HFF-Myc (cell line): ENCODE data around the gene RUNDC3A.

Source experiments
- DNase-seq: peaks from one replicate; pipeline ENCODE4 v3.0.0-alpha.2; 2011; ENCODE audit warnings: low read depth; ENCODE audit errors: extremely low read depth
- H3K4me3 ChIP-seq: replicated peaks from 2 replicates; pipeline ENCODE4 v1.5.1; 2011; ENCODE audit warnings: low read depth, mild to moderate bottlenecking, control low read depth, low read length
- TF ChIP-seq, protein P1 (sequence below): IDR thresholded peaks from 2 replicates; pipeline ENCODE4 v1.5.1; 2012; ENCODE audit warnings: mild to moderate bottlenecking, low read depth, low read length, control low read depth; ENCODE audit errors: missing control alignments

The RUNDC3A gene

DNA sequence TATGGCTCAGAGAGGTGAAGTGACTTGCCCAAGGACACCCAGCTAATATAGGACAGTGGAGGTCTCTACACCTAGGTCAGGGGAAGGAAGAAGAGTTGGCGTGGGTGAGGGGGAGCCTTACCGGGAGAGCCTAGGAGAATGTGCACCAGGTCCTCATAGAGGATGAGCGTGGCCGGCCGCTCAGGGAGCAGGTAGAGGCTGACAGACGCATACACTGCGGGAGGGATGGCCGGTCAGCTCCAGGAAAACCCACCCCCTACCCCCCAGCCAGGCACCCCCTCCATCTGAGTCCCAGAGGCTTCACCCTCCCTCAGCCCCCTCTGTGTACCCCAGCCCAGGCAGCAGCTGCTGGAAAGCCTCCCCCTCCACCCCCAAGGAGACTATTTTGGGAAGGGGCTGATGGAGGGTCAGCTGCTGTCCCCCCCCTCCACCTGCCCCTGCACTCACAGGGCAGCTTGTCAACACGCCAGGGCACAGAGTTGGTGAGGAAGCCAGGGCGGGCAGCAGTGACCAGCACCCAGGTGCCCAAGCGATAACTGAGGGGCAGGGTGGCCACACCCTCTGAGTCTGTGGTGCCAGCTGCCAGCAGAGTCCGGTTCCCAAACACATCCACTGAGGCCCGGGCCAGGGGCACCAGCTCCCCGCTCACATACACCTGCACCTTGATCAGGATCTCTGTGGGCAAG is 51.2 kb downstream of the RUNDC3A start:
- H3K4me3 ChIP-seq, result no peak overlapping the region
- no peak for DNase-seq
- TF ChIP-seq, protein P1, sequence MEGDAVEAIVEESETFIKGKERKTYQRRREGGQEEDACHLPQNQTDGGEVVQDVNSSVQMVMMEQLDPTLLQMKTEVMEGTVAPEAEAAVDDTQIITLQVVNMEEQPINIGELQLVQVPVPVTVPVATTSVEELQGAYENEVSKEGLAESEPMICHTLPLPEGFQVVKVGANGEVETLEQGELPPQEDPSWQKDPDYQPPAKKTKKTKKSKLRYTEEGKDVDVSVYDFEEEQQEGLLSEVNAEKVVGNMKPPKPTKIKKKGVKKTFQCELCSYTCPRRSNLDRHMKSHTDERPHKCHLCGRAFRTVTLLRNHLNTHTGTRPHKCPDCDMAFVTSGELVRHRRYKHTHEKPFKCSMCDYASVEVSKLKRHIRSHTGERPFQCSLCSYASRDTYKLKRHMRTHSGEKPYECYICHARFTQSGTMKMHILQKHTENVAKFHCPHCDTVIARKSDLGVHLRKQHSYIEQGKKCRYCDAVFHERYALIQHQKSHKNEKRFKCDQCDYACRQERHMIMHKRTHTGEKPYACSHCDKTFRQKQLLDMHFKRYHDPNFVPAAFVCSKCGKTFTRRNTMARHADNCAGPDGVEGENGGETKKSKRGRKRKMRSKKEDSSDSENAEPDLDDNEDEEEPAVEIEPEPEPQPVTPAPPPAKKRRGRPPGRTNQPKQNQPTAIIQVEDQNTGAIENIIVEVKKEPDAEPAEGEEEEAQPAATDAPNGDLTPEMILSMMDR, result no peak

DNA sequence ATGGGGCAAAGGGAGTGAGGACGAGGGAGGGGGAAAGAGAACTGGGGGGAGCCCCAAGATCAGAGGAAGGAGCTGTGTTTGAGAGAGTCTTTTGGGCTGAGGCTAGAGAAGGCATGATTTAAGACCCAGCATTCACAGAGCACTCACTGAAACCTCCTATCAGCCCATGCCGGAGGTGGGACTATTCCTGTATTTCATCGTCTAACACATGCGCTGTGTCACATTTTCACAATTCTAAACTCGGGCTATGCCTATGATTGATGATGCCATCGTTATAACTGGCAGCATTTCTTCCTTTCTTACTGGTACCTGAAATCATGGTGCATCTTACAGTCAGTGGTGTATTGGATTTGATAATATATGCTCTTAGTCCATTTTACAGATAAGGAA is 51.7 kb downstream of the RUNDC3A start:
- H3K4me3 ChIP-seq, result no peak overlapping the region
- no peak for DNase-seq
- TF ChIP-seq, protein P1, result no peak

DNA sequence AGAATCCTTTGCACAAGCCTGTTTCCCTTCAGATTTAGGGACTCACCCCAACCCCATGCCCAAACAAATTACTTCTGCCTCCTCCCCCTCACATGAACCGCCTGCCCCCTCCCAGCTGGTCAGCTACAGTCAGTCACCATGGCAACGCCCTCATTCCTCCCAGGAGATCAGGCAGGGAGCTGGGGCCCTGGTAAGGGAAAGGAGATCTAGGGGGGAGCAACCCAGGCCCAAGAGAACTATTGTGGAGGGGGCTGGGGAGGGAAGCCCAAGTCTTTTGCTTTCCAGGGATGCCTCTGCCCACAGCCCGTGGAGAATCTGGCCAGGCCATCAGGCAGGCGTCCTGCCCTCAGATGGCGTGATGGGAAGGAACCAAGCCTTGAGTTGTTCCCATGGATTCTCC is 52.4 kb downstream of the RUNDC3A start:
- no peak for DNase-seq
- TF ChIP-seq, protein P1, result no peak
- H3K4me3 ChIP-seq, result no peak overlapping the region

DNA sequence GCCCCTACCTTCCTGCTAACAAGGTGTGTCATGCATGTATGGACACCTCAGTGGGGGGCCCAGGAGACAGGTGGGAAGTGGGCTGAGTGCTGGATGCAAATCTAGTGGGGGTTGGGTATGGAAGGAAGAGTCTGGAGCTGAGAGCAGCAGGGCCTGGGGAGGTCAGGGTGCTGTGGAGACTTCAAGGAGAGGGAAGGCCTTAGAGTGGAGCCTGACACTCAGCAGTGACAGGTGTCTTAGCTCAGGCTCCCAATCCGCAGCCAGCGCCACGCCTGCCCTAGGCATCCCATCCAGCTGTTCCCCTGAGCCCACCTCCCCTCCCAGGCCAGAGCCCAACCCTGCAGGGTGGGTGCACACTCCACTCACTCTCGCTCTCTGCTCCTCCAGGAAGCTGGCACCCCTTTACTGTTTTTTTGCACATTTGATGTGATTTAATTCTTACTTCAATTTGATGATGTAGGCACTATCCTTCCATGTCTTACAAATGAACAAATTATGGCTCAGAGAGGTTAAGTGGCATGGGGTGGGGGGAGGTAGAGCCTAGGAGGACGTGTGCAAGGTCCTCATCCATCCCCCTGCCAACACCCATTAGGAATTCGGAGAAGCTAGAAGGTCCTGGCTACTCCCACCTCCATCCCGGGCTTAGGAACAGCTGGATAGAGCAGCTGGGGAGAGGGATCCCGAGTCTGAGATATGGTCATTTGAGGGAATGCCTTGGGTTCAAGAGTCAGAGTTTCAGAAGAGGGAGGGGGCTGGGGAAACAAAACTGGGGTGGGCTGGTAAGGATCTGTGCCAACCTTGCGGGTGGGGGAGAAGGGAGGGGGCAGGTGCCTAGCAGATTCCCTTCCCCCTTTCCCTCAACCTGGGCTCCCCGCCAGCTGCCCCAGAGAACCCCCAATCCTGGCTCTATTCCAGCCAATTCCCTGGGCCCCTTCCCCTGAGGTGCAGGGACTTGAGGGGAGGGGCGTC is 53.2 kb downstream of the RUNDC3A start:
- no peak for DNase-seq
- H3K4me3 ChIP-seq, result no peak overlapping the region
- TF ChIP-seq, protein P1, result no peak

DNA sequence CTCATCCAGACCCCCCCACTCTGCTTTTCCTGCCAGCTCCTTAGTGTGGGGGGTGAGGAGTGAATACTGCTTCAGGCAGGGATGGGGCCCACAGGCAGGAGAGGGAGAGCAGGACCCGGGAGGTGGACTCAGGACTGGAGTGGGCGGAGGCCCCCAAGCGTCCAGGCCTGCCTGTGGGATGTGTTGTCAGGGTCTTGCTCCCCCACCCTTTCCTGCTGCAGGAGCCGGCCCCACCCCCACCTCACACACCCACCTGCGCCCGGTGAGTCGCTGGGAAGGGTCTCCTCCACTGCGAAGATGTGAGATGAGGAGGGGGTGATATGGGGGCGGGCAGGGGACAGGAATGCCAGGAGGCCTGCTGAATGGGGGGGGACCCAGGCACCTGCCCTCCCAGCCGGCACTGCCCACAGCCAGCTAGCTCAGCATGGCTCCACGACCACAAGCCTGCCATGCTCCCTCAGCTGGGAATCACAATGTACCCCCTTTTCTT is 54.1 kb downstream of the RUNDC3A start:
- no peak for DNase-seq
- H3K4me3 ChIP-seq, result peak overlapping the region; percentile 61
- TF ChIP-seq, protein P1, result no peak

DNA sequence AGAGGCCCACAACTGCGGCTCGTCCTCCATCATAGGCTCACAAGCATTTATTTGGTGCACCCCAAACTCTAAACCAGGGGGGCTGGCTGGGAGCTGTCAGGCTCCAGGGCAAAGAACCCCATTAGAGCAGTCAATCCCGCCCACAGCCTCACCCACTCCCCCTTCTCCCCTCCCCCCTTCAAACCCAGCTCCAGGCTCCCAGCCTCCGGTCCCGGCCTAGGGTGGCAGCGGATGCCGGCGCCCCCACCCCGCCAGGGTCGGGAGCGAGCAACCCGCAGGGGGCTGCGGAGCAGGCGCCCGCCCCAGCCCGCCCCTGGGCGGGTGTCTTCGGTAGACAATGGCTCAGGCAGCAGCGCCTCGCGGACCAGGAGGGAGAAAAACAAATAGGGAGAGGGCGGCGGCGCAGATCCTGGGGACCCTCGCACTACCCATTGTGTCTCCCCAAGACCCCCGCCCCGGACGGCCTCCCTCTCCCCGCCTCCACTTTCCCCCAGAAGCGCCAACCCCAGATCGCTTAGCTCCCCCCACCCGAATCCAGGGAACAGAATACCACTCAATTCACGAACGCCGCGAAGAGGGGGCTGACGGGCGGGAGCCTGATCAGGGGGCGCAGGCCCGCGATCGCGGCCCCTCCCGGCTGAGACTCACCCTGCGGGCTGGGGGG is 54.7 kb downstream of the RUNDC3A start:
- DNase-seq, result no peak
- H3K4me3 ChIP-seq, result peak overlapping the region; percentile 61
- TF ChIP-seq, protein P1, result no peak
